Measurements from ENCODE around the gene ATP8A2. TPM values are rescaled to one million over a fixed set of nuclear protein-coding genes. Genes with fewer than 3 reads are reported as not detected.

ATP8A2 gene
- total and polyA plus RNA-seq, 2 of the 4 experiments (the other 2 are of a cell fraction) = 0.02 to 0.18 TPM

GRCh38 chr13:25915840-25916518, 544.2 kb downstream of the ATP8A2 start:
- no peak for ATAC-seq (ENCODE audit: low read depth)
- no peak overlapping the region for H4K8ac ChIP-seq (ENCODE audit: low read depth in 2 of 2, low read length in 2 of 2)
- POLR2A ChIA-PET (ENCODE audit: unreplicated experiment) = no interaction called here
- no peaks in the 10 kb centered on the region for H3K4me1 ChIP-seq (ENCODE audit: control insufficient read depth, insufficient read depth, low read length)
- H4K5ac ChIP-seq (ENCODE audit: low read depth, low read length) = no peak overlapping the region
- H3K79me1 ChIP-seq (ENCODE audit: low read depth in 1 of 2, low read length in 2 of 2) = no peaks in the 10 kb centered on the region
- BruUV-seq (replicated peaks) = no TSS peak
- no peaks in the 10 kb centered on the region for H4K20me1 ChIP-seq (ENCODE audit: insufficient read depth, low read length)
- no peak overlapping the region for H3K56ac ChIP-seq (ENCODE audit: extremely low read depth, insufficient read depth, low read length)
- no peak overlapping the region for H2BK5ac ChIP-seq (ENCODE audit: low read depth, low read length, poor library complexity, severe bottlenecking)
- H3K4ac ChIP-seq (ENCODE audit: low read depth, low read length) = no peak overlapping the region
- H2AK9ac ChIP-seq (replicated peaks; ENCODE audit: low read depth, low read length, poor library complexity) = no peak overlapping the region
- no peak overlapping the region for H2BK120ac ChIP-seq (ENCODE audit: low read depth, low read length)
- H3K36me3 ChIP-seq (ENCODE audit: control insufficient read depth, insufficient read depth, low read length) = no peaks in the 10 kb centered on the region
- H3K4me3 ChIP-seq (ENCODE audit: insufficient read depth, low read depth, low read length) = no peak overlapping the region
- CTCF ChIA-PET = no interaction called here
- no peak overlapping the region for H2BK15ac ChIP-seq (ENCODE audit: low read depth, low read length)
- no peak overlapping the region for H3K9ac ChIP-seq (ENCODE audit: low read depth, low read length)
- H4K91ac ChIP-seq (ENCODE audit: insufficient read depth, low read depth, low read length) = no peak overlapping the region
- intact Hi-C loops (cut with micrococcal nuclease) = no loop called here
- TF ChIP-seq USF2 (IDR thresholded peaks at IDR 0.05; ENCODE audit: low read depth, low read length) = no peak
- TF ChIP-seq SMC3 (IDR thresholded peaks at IDR 0.05; ENCODE audit: low read depth, low read length) = no peak
- no peak for TF ChIP-seq MXI1 (IDR thresholded peaks at IDR 0.05; ENCODE audit: borderline replicate concordance, low read depth, low read length)
- TF ChIP-seq RCOR1 (IDR thresholded peaks at IDR 0.05; ENCODE audit: insufficient replicate concordance, low read length) = no peak
- TF ChIP-seq FOS (IDR thresholded peaks at IDR 0.05; ENCODE audit: low read depth, low read length) = no peak
- TF ChIP-seq CTCF (conservative IDR thresholded peaks at IDR 0.05; ENCODE audit: low read depth, low read length) = no peak
- TF ChIP-seq MAFK (IDR thresholded peaks at IDR 0.05; ENCODE audit: low read depth, low read length) = no peak
- TF ChIP-seq POLR2A (IDR thresholded peaks at IDR 0.05; ENCODE audit: low read depth, low read length) = no peak
- TF ChIP-seq BHLHE40 (IDR thresholded peaks at IDR 0.05; ENCODE audit: low read depth, low read length) = no peak
- TF ChIP-seq NFE2L2 (IDR thresholded peaks at IDR 0.05; ENCODE audit: low read depth, low read length) = no peak
- no peak for TF ChIP-seq ELK1 (IDR thresholded peaks at IDR 0.05; ENCODE audit: borderline replicate concordance, low read depth, low read length)
- TF ChIP-seq RFX5 (IDR thresholded peaks at IDR 0.05; ENCODE audit: low read depth, low read length) = no peak
- no peak for TF ChIP-seq RAD21 (IDR thresholded peaks at IDR 0.05; ENCODE audit: low read length)
- no peak for TF ChIP-seq MAZ (IDR thresholded peaks at IDR 0.05; ENCODE audit: borderline replicate concordance, low read depth, low read length)
- no peak for TF ChIP-seq CHD1 (IDR thresholded peaks at IDR 0.05; ENCODE audit: low read depth, low read length)
- no peak for TF ChIP-seq CEBPB (IDR thresholded peaks at IDR 0.05; ENCODE audit: low read depth, low read length)
- H3K27ac ChIP-seq (ENCODE audit: insufficient read depth, low read length) = no peak overlapping the region
- no peak overlapping the region for H3K23ac ChIP-seq (ENCODE audit: low read depth, low read length)
- H3K18ac ChIP-seq (ENCODE audit: low read depth, low read length) = no peak overlapping the region
- H3K9me3 ChIP-seq (ENCODE audit: control insufficient read depth, insufficient read depth, low read length) = no peaks in the 10 kb centered on the region
- no peak overlapping the region for H3K14ac ChIP-seq (replicated peaks; ENCODE audit: low read depth, low read length)
- H3K4me2 ChIP-seq (ENCODE audit: low read depth, low read length) = no peak overlapping the region
- DNase-seq = no peak
- no peak overlapping the region for H2AK5ac ChIP-seq (ENCODE audit: low read depth, low read length)
- no peak overlapping the region for H2BK20ac ChIP-seq (ENCODE audit: low read depth, low read length)
- in situ Hi-C loops (cut with MboI; ENCODE audit: low sequenced_read_pairs) = no loop called here
- no peaks in the 10 kb centered on the region for H3K9me1 ChIP-seq (ENCODE audit: insufficient read depth, low read length)
- no peak overlapping the region for H2AFZ ChIP-seq (replicated peaks; ENCODE audit: low read length, poor library complexity)
- dilution Hi-C loops (cut with HindIII; ENCODE audit: low sequenced_read_pairs, unreplicated experiment) = no loop called here
- 64% methylated on average over 2 of the region's 12 CpGs; no CpG with 5 or more reads in 1 of the 2 experiments for WGBS, 2 experiments (ENCODE audit: extremely low coverage in 2 of 2, insufficient read length in 1 of 2)
- no peaks in the 10 kb centered on the region for H3K27me3 ChIP-seq (ENCODE audit: control insufficient read depth, insufficient read depth, low read length)
